Astrocyte of the cerebellum (primary cell): ENCODE results near the gene RAP1GAP.

ENCODE experiments used
- DNase-seq: peaks from one replicate; pipeline ENCODE4 v3.0.0-alpha.2; 2011; ENCODE audit warnings: low read depth
- H3K4me3 ChIP-seq: 2 replicates; pipeline ENCODE4 v1.5.1; 2011; ENCODE audit warnings: mild to moderate bottlenecking, low read depth, low read length, moderate library complexity
- in situ Hi-C: cut with HindIII; loops from 2 replicates; pipeline ENCODE4 v1.10.0; 2017; ENCODE audit warnings: low sequenced_read_pairs
- TF ChIP-seq, protein P1 (sequence below): IDR thresholded peaks from 2 replicates; pipeline ENCODE4 v1.5.1; 2012; ENCODE audit warnings: low read length, low read depth, moderate library complexity, mild to moderate bottlenecking; ENCODE audit errors: missing control alignments

The RAP1GAP gene

DNA sequence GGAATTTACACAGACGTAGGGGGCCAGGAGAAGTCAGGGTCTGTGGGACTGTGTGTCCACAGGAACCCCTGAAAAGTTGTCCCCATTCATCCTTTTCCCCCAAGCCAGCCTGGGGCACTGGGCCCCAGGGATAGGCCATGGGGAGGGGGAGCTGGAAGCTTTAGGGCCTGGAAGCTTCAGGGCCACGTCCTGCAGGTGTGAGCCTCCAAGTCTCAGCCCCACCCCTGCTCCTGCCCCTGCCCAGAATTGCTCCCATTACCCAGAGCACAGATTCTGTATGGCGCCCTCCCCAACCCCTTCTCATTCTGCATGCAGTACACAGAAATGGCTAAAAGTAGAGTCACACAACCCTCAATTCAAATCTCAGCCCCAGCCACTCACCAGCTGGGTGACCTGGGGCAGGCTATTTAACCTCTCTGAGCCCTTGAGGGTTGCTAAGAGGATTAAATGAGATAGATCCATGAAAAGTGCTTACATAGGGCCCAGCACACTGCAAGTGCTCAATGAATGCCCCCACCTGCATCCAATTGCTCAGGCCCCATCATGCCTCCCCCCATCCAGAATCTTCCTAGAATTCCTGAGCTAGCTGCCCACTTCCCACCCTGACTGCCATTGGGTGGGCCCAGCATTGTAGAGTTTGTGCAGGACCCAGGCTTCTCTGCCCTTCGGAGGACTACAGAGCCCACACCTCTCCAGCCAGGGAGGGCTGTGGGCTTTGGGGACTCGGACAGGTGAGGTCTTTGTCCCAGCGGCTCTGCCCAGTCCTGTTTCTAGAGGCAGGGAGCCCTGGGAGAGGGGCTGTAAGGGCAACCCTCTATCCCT, 6.5 kb downstream of the RAP1GAP start:
- in situ Hi-C loops, result loop anchor here (5.0 kb wide), 1 partner anchor 290 kb away; no protein-coding TSS in a partner anchor
- no peak overlapping the region for H3K4me3 ChIP-seq
- no peak for DNase-seq
- TF ChIP-seq, protein P1, sequence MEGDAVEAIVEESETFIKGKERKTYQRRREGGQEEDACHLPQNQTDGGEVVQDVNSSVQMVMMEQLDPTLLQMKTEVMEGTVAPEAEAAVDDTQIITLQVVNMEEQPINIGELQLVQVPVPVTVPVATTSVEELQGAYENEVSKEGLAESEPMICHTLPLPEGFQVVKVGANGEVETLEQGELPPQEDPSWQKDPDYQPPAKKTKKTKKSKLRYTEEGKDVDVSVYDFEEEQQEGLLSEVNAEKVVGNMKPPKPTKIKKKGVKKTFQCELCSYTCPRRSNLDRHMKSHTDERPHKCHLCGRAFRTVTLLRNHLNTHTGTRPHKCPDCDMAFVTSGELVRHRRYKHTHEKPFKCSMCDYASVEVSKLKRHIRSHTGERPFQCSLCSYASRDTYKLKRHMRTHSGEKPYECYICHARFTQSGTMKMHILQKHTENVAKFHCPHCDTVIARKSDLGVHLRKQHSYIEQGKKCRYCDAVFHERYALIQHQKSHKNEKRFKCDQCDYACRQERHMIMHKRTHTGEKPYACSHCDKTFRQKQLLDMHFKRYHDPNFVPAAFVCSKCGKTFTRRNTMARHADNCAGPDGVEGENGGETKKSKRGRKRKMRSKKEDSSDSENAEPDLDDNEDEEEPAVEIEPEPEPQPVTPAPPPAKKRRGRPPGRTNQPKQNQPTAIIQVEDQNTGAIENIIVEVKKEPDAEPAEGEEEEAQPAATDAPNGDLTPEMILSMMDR, result no peak

GRCh38 chr1:21661886-21662285, 7.3 kb downstream of the RAP1GAP start:
- H3K4me3 ChIP-seq, result no peak overlapping the region
- DNase-seq, result no peak
- TF ChIP-seq, protein P1, result no peak
- in situ Hi-C loops, result loop anchor here (5.0 kb wide), 1 partner anchor 290 kb away; no protein-coding TSS in a partner anchor

DNA sequence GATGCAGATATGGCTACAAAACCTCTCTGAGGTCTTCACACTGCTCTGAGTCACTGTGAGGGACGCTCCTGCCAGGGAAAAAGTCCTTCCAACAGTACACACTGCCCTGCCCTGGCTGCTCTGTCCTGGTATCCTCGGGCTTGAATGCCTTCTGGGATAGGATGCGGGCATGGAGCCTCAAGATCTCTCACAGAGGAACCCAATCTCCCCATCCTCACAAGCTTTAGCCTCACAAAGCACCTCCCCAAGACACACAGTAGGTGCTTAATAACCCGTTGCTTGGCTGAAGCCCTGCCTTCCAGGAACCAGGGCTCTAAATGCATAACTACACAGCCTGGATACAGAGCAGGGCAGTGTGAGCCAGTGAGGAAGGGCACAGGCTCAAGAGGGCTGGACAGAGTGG, 9.2 kb downstream of the RAP1GAP start:
- DNase-seq, result no peak
- TF ChIP-seq, protein P1, result no peak
- in situ Hi-C loops, result loop anchor here (5.0 kb wide), 1 partner anchor 288 kb away; no protein-coding TSS in a partner anchor
- no peak overlapping the region for H3K4me3 ChIP-seq

- no peak for DNase-seq
- H3K4me3 ChIP-seq, result no peak overlapping the region
- TF ChIP-seq, protein P1, result peak; percentile 82
- in situ Hi-C loops, result no loop called here
Measured at GRCh38 chr1:21659099-21659923, 9.8 kb downstream of the RAP1GAP start.

DNA sequence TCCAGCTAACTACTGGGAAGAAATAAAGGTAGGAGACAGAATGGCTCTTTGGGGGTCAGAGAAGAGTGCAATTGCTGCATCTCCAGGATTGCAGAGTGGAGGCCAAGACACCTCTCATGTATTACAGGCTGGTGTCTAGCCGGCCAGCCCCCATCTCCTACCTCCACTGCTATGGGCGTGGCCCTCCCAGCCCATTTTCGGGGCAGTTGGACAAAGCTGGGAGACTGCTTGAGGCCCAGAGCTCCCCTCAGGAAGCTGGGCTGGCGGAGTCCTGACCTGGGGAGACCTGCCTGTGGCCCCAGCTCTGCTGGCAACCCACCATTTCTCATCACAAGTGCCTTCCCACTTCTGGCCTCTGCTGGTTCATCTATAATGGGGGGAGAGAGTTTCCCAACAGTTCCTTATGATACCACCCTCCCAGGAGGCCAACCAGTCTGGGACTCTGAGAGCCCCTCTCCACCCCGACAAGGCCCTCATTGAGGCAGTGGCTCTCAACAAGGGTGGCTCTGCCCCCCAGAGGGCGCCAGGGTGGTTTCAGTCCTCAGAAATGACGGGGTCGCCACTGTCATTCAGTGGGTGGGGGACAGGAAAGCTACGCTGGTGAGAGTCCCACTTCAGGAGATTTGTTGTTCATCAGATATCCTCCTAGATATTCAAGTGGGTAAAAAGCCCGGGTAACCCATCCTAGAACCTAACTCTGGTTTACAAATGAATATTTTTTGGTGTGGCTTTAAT, 11.5 kb downstream of the RAP1GAP start:
- in situ Hi-C loops, result no loop called here
- TF ChIP-seq, protein P1, result no peak
- DNase-seq, result no peak
- H3K4me3 ChIP-seq, result no peak overlapping the region

DNA sequence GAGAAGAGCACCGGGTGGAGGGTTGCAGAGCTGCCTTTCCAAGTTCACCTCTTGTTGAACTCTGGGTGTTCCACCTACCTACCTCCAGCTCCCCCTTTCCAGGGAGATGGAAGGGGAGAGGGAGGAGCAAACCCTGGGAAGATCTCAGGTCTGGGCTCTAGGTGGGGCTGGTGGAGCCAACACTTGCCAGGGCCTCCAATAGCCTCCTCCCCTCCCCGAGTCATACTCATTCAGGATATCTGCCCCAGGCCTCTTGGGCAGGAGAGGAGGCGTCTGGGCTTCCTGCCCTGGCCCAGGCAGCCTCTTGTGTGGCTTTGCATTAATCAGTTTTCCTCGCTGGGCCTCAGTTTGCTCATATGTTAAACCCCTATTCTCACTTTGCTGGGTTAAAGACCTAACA, 13.4 kb downstream of the RAP1GAP start:
- in situ Hi-C loops, result no loop called here
- no peak for DNase-seq
- TF ChIP-seq, protein P1, result peak; percentile 4
- H3K4me3 ChIP-seq, result no peak overlapping the region
